A549 (cell line): ENCODE data around the gene ENKUR.

ENCODE experiments used
- ELK1 ChIP-seq: fragments of 150-350 bp; IDR thresholded peaks from 2 replicates; pipeline ENCODE4 v1.6.1; 2014; ENCODE audit warnings: low read depth, mild to moderate bottlenecking, low read length
- JUN ChIP-seq, 2 experiments: fragments of >200 bp; sonication (Bioruptor Twin); formaldehyde crosslinking; IDR thresholded peaks; 2 replicates in 1 of 2; 3 replicates in 1 of 2; pipeline ENCODE4 v1.6.1; 2016 to 2017
- KDM1A ChIP-seq: fragments of 200-600 bp; sonication (generic); IDR thresholded peaks from 2 replicates; pipeline ENCODE4 v1.6.1; 2016; ENCODE audit warnings: low read depth, mild to moderate bottlenecking
- NR3C1 ChIP-seq: fragments of >200 bp; sonication (Bioruptor Twin); formaldehyde crosslinking; IDR thresholded peaks from 3 replicates; pipeline ENCODE4 v1.6.1; 2017
- POLR2A ChIP-seq: IDR thresholded peaks from 2 replicates; pipeline ENCODE4 v1.6.1; 2012; ENCODE audit warnings: mild to moderate bottlenecking, low read length
- RCOR1 ChIP-seq: fragments of 150-350 bp; IDR thresholded peaks from 2 replicates; pipeline ENCODE4 v1.6.1; 2014; ENCODE audit warnings: antibody characterized with exemption, low read length, low read depth
- ZFP36 ChIP-seq: fragments of 450-650 bp; IDR thresholded peaks from 2 replicates; pipeline ENCODE4 v1.6.1; 2014; ENCODE audit warnings: borderline replicate concordance; ENCODE audit not compliant: partially characterized antibody
- TF ChIP-seq, protein P1 (sequence below): IDR thresholded peaks from 2 replicates; pipeline ENCODE4 v1.6.1; 2012

- TF ChIP-seq ZFP36 (no peak), POLR2A (no peak), RCOR1 (no peak), ELK1 (no peak), JUN (IDR thresholded peaks at IDR 0.05) (no peak), NR3C1 (no peak), KDM1A (no peak)
- TF ChIP-seq, protein P1, sequence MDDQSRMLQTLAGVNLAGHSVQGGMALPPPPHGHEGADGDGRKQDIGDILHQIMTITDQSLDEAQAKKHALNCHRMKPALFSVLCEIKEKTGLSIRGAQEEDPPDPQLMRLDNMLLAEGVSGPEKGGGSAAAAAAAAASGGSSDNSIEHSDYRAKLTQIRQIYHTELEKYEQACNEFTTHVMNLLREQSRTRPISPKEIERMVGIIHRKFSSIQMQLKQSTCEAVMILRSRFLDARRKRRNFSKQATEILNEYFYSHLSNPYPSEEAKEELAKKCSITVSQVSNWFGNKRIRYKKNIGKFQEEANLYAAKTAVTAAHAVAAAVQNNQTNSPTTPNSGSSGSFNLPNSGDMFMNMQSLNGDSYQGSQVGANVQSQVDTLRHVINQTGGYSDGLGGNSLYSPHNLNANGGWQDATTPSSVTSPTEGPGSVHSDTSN: no peak
Measured at GRCh38 chr10:25064401-25064800, 48.4 kb upstream of the ENKUR start.
